Raji (cell line): ENCODE measurements around the gene LINGO1.

Experiments used
- POLR2A ChIP-seq: IDR thresholded peaks from 2 replicates; pipeline ENCODE4 v1.6.1; 2011; ENCODE audit warnings: low read depth, low read length, control low read depth; ENCODE audit not compliant: insufficient read depth

The LINGO1 gene

GRCh38 chr15:77598644-77599043 is 34.1 kb downstream of the LINGO1 start:
- no peak for TF ChIP-seq POLR2A

DNA sequence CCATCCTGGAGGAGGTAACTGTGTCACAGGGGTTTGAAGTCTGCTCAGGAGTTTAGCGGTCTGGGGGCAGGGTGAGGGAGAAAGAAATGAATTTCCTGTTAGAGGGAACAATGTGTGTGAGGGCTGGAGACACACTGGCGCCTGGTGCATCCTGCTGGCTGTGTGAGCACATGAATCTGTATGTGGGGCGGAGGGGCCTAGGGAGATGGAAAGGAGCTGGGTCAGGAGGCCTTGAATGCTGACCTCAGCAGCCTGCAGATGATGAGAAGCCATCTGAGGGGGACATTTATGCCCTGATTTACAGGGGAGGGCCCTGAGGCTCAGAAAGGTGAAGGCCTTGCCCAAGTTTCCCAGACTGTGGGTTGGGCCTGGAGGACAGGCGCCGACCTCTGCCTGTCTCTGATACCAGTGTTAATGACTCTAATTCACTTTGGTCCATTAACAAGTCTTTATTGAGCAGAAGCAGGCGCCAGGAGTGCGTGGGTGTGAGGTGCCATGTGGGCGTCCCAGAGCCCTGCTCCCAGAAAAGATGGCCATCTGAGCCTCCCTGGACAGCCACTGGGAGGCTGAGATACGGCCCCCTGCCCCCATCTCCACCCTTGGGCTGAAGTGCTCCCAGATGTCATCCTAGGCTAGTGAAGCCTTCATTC is 34.8 kb downstream of the LINGO1 start:
- TF ChIP-seq POLR2A = no peak

GRCh38 chr15:77596821-77597803 is 35.6 kb downstream of the LINGO1 start:
- no peak for TF ChIP-seq POLR2A

- no peak for TF ChIP-seq POLR2A
Observed at GRCh38 chr15:77595231-77595630, 37.5 kb downstream of the LINGO1 start.

DNA sequence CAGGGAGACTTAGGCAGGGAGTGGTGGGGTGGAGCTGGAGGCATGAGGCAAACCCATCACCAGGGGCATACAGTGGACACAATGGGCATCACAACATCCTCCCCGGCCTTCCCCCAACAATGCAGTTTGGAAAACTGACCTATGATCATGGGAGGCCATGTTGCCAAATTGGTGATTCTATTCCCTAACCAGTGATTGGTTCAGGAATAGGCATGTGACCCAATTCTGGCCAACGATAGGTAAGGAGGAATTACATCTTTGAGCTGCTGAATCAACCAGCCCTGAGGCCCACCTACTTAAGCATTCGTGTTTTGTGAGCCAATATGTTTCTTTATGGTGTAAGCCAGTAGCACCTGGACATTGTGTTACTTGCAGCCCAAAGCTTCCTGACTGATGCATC is 40.0 kb downstream of the LINGO1 start:
- TF ChIP-seq POLR2A = no peak

GRCh38 chr15:77591968-77592613 is 40.6 kb downstream of the LINGO1 start:
- no peak for TF ChIP-seq POLR2A

GRCh38 chr15:77589839-77590238 is 42.9 kb downstream of the LINGO1 start:
- no peak for TF ChIP-seq POLR2A

DNA sequence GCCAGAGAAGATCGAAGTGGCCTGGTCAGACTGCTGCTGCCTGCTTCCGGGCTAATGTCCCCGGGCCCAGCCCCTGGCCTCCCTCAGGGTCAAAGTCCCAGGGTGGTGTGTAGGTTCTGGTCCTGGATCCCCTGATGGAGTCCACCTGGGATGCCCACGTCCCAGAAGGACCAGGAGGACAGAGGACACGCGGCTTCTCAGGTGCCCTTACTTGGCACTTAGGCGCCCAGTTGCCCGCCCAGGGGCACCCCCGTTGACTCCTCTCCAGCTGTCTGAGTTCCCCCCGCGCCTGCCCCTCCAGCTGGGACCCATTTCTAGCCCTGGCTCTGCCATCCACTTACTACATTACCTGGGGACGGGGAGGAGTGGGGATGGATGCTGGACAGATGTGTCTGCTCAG is 44.6 kb downstream of the LINGO1 start:
- no peak for TF ChIP-seq POLR2A

- no peak for TF ChIP-seq POLR2A
Observed at GRCh38 chr15:77584691-77585090, 48.0 kb downstream of the LINGO1 start.

- TF ChIP-seq POLR2A = no peak
Observed at GRCh38 chr15:77584201-77584600, 48.5 kb downstream of the LINGO1 start.

GRCh38 chr15:77582763-77583162 is 49.9 kb downstream of the LINGO1 start:
- TF ChIP-seq POLR2A = no peak

GRCh38 chr15:77581896-77582569 is 50.7 kb downstream of the LINGO1 start:
- TF ChIP-seq POLR2A = no peak

DNA sequence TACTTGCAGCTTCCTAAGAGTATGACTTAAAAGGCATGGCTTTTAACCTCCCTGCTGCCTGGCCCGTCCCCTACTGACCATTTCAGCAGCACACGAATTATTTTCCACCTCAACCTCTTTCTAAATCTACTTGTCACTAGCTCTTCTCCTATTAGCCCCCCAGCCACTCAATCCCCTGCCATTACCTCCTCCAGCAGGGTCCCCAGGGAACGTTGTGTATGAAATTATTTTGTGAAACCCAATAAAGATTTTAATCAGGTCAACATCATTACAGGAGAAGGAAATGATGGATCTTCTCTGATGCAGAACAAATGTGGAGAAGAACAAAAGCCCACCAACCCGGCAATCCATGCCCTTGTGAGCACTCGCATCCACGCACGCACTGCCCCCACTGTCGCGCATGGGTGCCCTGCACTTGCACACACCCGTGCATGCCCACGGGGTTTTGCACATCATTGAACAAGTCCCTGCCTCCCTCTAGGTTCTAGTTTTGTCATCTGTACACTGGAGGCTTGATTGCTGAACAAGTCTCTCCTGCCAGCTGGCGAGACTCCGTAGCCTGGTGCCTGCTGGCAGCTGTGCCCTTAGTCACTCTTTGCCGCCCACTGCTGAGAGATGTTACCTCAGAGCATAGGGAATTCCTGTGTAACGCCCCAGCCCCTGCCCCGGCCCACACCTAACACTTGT is 51.6 kb downstream of the LINGO1 start:
- no peak for TF ChIP-seq POLR2A

- TF ChIP-seq POLR2A = no peak
Observed at GRCh38 chr15:77579498-77580188, 53.1 kb downstream of the LINGO1 start.
